GM19328 (cell line): Measurements from ENCODE around the gene BBS7.
A peak's percentile ranks its signal among the peaks of the same experiment; 100 is the strongest.

Experiments
- ATAC-seq: cut with Tn5 transposase; IDR thresholded peaks from one replicate; pipeline ENCODE4 v1.9.1; 2021; ENCODE audit warnings: mild to moderate bottlenecking, moderate library complexity; ENCODE audit not compliant: unreplicated experiment

Gene BBS7

GRCh38 chr4:121869841-121870822, at the start of gene BBS7:
Gene BBS7, minus strand, starts transcription at chr4:121870474. Its CDS starts 161 bp downstream, at chr4:121870313.
- peak; percentile 100 for ATAC-seq

GRCh38 chr4:121913667-121914066, 43.4 kb upstream of the BBS7 start:
- ATAC-seq, result no peak

GRCh38 chr4:121908346-121908745, 38.1 kb upstream of the BBS7 start:
- no peak for ATAC-seq

- ATAC-seq, result peak; percentile 85
Measured at GRCh38 chr4:121900132-121900983, 30.1 kb upstream of the BBS7 start.

GRCh38 chr4:121898150-121898549, 27.9 kb upstream of the BBS7 start:
- ATAC-seq, result no peak

- no peak for ATAC-seq
Measured at GRCh38 chr4:121888134-121888533, 17.9 kb upstream of the BBS7 start.

GRCh38 chr4:121885115-121885514, 14.8 kb upstream of the BBS7 start:
- ATAC-seq, result no peak

GRCh38 chr4:121881158-121881557, 10.9 kb upstream of the BBS7 start:
- no peak for ATAC-seq

- ATAC-seq, result no peak
Measured at GRCh38 chr4:121879135-121879534, 8.9 kb upstream of the BBS7 start.

GRCh38 chr4:121877041-121877773, 6.9 kb upstream of the BBS7 start:
- no peak for ATAC-seq

- ATAC-seq, result no peak
Measured at GRCh38 chr4:121876070-121876469, 5.8 kb upstream of the BBS7 start.

GRCh38 chr4:121875652-121876051, 5.4 kb upstream of the BBS7 start:
- no peak for ATAC-seq

- ATAC-seq, result no peak
Measured at GRCh38 chr4:121873604-121874003, 3.3 kb upstream of the BBS7 start.

GRCh38 chr4:121863799-121864198, 6.5 kb downstream of the BBS7 start:
- no peak for ATAC-seq

GRCh38 chr4:121861426-121861825, 8.8 kb downstream of the BBS7 start:
- ATAC-seq, result no peak

GRCh38 chr4:121860121-121860520, 10.2 kb downstream of the BBS7 start:
- no peak for ATAC-seq

GRCh38 chr4:121851354-121851753, 18.9 kb downstream of the BBS7 start:
- ATAC-seq, result no peak

- ATAC-seq, result peak; percentile 52
Measured at GRCh38 chr4:121846662-121847061, 23.6 kb downstream of the BBS7 start.

GRCh38 chr4:121842862-121843261, 27.4 kb downstream of the BBS7 start:
- no peak for ATAC-seq

- ATAC-seq, result no peak
Measured at GRCh38 chr4:121838136-121838535, 32.1 kb downstream of the BBS7 start.

- ATAC-seq, result no peak
Measured at GRCh38 chr4:121829511-121829910, 40.8 kb downstream of the BBS7 start.
